GM11168 (cell line): ENCODE measurements around the gene PTPRN2.
"Not testable (repeated sequence)": the region's sequence is repeated elsewhere in the genome, so short reads cannot be mapped to it uniquely, and the experiment has no call there.

ENCODE experiments used
- in situ Hi-C: fragments of 300-500 bp; cut with MboI; formaldehyde crosslinking; loops from one replicate; pipeline ENCODE4 v1.12.0; 2022; ENCODE audit warnings: low sequenced_read_pairs; ENCODE audit not compliant: unreplicated experiment

The PTPRN2 gene

DNA sequence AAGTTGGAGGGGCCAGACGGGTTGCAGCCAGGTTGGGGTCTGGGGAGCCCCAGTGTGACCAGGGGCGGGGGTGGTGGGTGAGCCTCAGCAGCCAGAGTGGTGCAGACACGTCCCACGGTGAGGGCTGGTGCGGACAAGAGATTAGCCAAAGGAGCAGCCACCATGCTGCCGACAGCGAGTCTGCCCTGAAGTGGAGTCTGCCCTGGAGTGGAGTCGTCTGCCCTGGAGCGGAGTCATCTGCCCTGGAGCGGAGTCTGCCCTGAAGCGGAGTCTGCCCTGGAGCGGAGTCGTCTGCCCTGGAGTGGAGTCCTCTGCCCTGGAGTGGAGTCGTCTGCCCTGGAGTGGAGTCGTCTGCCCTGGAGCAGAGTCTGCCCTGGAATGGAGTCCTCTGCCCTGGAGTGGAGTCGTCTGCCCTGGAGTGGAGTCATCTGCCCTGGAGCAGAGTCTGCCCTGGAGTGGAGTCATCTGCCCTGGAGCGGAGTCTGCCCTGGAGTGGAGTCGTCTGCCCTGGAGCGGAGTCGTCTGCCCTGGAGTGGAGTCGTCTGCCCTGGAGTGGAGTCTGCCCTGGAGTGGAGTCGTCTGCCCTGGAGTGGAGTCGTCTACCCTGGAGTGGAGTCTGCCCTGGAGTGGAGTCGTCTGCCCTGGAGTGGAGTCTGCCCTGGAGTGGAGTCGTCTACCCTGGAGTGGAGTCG lies 64.3 kb downstream of the PTPRN2 start:
- in situ Hi-C loops: not testable (repeated sequence)

DNA sequence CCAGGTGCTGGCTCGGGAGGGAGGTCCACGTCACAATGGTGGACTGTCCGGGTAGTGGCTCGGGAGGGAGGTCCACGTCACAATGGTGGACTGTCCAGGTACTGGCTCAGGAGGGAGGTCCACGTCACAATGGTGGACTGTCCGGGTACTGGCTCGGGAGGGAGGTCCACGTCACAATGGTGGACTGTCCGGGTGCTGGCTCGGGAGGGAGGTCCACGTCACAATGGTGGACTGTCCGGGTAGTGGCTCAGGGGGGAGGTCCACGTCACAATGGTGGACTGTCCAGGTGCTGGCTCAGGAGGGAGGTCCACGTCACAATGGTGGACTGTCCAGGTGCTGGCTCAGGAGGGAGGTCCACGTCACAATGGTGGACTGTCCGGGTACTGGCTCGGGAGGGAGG lies 65.8 kb downstream of the PTPRN2 start:
- in situ Hi-C loops: not testable (repeated sequence)

DNA sequence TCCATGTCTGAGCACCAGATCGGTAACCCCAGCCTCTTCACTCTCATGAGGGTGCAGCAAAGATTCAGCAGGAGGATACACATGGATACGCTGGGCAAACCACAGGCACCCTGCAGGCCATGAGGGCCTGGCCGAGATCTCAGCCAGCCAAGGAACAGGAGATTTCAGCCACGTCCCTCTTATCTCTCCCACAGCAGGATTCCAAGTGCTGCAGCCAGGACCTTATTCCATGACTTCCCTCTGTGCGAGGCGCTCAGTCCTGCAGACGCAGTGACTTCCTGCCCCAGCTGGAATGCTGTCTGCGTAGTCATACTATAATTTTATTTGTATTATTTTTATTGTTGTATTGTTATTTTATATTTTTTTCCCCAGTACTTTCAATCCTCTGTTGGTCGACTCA lies 66.8 kb downstream of the PTPRN2 start:
- in situ Hi-C loops: no loop called here

DNA sequence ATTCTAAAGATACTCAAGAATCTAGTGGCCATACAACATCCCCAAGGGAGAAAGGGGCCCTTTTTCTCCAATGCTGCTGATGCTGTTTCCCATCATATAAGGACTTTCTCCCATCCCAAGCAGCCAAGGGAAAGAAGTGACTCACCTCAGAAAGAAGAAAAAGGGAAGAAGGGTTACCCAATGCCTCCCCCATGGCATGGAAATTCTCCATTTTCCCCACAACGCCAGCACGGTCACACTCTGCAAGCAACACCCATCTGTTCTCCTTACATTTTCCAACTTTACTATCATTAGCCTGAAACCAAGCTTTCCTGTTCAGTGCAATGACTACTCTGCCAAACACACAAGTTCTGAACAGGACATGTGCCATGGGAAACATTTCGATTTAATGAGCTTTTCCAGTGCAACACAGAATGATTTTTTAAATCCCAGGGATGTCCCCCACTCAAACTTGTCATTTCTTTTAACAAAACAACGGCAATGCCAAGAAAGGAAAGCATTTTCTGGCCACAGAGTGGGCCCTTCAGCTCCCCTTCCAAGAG lies 67.9 kb downstream of the PTPRN2 start:
- in situ Hi-C loops: no loop called here

DNA sequence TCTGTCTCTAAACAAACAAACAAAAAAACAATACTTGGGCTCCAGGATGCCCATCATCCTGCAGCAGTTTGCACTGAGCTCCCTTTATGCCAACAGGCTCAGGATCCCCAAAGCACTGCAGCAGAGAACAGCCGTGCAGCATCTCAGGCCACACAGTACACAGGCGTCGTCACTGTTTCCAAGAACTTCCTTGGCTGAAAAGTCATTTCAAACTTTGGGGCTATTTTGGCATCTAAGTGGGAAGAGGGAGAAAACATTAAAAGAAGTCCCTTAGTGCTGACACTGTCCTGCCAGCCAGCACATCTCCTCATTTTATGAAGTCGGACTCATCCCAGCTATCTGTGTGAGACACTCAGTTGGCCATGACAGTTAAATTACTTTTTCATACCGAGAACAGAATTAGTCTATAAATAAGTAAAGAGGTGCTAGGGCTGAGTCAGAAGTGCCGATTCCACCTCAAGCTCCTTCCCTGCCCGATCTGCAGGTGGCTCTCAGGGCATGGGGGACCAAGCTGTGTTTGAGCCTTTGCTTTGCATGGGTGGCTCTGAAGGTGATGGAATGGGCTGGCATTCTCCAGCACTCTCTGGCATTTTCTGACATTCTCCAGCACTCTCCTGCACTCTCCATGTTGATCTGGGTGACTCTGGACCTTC lies 68.5 kb downstream of the PTPRN2 start:
- in situ Hi-C loops: no loop called here

DNA sequence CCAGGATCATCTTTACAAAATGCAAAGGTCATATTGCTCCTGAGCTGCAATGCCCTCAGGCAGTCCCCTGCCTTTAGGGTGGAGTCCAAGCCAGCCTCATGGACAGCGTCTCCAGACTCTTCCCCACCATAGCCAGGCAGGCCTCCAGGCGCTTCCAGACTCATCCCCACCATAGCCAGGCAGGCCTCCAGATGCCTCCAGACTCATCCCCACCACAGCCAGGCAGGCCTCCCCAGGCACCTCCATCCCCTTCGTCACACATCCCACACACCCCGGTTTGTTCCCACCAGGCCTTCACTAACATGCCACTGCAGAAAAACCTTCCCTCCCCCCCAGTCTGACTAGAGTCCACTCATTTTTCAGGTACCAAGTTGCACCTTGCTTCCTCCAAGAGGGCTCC lies 70.1 kb downstream of the PTPRN2 start:
- in situ Hi-C loops: no loop called here

DNA sequence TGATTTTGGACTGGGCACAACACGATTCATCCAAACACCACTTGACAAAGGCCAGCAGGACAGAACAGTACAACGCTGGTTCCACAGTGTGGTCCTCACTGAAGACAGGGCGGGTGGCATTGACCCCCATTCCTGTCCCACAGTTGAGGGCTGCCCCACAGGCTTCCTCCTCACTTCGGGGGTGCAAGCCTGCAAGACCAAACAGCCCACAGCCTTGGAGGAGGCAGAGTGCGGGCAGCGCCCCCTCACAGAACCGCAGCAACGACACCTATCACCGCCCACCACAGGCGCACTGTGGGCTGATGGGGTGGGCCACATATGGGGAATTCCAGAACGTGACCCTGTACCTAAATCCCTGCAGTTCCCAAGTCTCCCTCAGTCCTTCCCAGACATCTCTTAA lies 70.6 kb downstream of the PTPRN2 start:
- in situ Hi-C loops: no loop called here

DNA sequence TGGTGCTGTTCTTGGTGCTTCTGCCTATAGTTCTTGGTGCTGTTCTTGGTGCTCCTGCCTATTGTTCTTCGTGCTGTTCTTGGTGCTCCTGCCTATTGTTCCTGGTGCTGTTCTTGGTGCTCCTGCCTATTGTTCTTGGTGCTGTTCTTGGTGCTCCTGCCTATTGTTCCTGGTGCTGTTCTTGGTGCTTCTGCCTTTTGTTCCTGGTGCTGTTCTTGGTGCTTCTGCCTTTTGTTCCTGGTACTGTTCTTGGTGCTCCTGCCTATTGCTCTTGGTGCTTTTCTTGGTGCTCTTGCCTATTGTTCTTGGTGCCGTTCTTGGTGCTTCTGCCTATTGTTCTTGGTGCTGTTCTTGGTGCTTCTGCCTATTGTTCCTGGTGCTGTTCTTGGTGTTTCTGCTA lies 71.1 kb downstream of the PTPRN2 start:
- in situ Hi-C loops: no loop called here

DNA sequence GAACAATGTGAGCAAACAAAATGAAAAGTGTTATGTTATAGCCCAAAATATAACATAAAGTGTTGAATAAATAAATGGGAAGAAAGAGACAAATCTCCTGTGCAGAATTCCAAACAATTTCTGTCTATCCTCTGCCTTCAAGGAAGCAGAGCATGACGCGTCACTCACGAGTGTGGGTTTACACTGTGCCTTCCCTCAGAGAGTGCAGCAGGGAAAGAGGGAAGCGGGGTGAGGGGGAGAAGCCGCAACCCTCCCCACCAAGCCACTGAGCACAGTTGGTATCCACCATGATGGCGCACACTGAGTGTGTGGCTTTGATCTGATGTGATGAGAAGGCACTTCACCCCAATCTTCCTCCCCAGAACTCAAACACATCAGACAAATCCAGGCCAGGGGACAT lies 74.8 kb downstream of the PTPRN2 start:
- in situ Hi-C loops: no loop called here

DNA sequence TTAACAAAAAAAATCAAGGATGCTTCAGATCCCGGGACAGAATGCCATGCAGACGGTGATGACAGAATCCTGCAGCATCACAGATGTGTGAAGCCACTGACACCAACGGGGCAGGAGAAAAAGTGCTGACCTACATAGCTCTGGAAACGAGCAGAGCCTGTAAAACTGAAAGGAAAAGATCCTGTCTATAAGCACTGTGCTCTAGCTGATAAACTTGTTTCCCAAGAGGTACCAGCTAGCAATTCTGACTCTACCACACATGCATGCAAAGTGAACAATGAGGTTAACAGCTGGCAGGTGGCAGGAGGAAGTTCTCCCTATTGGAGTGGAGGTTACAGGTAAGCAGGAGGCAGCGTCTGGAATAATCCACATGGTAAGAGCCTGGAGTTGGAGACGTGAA lies 75.6 kb downstream of the PTPRN2 start:
- in situ Hi-C loops: no loop called here

DNA sequence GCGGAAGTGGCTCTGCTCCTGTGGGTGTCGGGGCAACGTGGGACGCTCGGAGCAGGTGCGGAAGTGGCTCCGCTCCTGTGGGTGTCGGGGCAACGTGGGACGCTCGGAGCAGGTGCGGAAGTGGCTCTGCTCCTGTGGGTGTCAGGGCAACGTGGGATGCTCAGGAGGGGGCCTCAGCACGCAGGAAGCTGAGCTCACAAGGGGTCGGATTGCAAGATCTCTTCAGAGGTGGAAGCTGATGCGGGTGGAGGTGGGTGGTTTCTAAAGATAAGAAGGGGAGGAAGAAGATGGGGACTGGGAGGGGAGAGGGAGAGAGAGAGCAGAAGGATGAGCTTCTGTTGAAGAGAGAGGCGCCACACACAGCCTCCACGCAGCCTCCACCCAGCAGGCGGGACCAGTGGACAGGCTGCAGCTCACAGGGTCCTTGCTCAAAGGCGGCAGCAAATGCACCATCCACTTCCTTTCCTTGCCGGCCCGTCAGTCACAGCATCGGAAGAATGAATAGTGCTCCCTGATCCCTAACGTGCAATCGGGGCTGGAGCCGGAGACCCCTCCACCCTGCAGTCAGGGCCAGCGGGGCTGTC lies 78.7 kb downstream of the PTPRN2 start:
- in situ Hi-C loops: no loop called here

DNA sequence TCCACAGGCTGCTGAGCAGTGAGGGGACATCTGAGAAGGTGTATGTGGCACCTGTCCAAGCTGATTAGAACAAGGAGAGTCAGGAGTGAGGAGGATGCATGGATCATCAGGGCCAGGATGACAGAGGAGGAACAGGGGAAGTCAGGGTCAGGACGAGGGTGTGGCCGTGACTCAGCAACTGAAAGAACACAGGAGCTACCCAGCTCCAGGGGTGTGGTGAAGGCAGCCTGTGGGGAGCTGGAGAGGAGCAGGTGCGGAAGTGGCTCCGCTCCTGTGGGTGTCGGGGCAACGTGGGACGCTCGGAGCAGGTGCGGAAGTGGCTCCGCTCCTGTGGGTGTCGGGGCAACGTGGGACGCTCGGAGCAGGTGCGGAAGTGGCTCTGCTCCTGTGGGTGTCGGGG lies 79.3 kb downstream of the PTPRN2 start:
- in situ Hi-C loops: not testable (repeated sequence)

DNA sequence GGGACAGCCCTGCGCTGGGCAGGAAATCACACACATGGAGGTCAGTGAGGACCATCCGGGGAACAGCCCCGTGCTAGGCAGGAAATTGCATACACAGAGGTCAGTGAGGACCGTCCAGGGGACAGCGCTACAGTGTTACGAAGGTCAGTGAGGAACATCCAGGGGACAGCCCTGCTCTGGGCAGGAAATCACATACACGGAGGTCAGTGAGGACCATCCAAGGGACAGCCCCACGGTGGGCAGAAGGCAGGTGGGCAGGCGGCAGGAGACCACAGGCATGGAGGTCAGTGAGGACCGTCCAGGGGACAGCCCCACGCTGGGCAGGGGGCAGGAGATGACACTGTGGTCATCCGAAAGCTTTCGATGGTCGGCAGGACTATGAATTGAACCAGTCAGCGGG lies 79.7 kb downstream of the PTPRN2 start:
- in situ Hi-C loops: no loop called here

DNA sequence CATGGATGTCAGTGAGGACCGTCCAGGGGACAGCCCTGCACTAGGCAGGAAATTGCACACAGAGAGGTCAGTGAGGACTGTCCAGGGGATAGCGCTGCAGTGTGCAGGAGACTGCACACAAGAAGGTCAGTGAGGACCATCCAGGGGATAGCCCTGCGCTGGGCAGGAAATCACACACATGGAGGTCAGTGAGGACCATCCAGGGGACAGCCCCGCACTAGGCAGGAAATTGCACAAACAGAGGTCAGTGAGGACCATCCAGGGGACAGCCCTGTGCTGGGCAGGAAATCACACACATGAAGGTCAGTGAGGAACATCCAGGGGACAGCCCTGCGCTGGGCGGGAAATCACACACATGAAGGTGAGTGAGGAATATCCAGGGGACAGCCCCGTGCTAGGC lies 80.4 kb downstream of the PTPRN2 start:
- in situ Hi-C loops: not testable (repeated sequence)

DNA sequence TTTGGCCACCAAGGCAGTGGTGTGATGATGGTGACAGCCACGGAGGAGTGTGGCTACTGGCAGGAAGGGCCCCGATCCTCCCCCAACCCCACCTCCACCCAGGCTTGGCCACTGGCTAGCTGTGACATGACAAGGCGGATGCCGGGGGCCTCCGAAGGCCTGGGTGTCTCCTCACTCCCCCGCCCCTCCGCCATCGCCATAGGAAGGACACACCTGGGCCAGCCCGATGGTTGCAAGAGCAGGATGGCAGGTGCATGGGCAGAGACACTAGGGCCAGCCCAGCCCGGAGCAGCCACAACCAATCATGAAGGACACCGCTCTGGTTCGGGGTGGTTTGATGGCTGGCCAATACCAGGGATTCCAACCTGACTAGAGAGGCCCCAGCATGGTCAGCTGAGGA lies 81.0 kb downstream of the PTPRN2 start:
- in situ Hi-C loops: no loop called here

DNA sequence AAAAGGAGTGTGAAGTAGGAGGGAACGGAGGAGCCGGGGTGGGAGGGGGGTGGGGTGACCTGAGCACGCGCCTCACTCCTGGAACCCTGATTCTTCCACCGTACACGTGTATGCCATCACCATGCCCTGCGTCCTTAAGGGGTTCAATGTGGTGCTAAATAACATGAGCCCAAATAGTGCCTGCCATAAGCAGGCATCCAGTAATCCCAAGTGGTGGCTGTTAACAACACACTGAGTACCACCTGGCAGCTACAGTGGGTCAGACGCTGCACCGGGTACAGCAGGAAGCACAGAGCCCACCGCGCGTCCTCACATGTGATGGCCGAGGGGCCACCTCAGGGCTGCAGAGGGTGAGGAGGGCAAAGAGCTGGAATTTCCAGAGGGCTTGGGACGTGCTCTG lies 81.9 kb downstream of the PTPRN2 start:
- in situ Hi-C loops: no loop called here

DNA sequence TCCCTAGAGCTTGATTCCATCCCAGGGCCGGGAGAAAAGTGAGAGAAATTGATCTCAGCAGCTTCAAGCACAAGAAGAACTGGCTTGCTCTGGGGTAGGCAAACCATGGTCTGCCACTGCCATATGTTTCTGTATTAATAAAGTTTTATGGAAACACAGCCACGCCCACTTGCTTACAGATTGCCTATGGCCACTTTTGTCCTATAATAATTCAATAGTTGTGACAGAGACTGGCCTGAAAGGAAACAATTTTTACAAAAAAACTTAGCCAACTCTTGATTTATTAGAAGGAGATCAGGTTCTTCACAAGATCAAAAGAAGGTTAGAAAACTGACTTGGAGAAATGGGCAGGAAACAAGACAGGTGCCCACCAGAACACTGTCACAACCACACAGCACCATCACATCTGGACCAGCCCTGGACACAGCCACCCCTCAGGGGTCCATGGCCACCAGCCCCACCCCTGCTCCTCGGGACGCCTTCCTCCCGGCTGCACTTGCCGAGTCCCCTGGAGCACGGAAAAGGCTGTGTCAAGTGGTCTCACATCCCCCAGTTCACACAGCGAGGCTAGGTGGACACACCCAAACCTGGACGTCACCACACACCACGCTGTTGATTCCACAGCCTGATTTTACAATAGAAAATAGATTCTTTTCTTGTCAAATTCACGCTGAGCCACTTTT lies 85.4 kb downstream of the PTPRN2 start:
- in situ Hi-C loops: no loop called here

DNA sequence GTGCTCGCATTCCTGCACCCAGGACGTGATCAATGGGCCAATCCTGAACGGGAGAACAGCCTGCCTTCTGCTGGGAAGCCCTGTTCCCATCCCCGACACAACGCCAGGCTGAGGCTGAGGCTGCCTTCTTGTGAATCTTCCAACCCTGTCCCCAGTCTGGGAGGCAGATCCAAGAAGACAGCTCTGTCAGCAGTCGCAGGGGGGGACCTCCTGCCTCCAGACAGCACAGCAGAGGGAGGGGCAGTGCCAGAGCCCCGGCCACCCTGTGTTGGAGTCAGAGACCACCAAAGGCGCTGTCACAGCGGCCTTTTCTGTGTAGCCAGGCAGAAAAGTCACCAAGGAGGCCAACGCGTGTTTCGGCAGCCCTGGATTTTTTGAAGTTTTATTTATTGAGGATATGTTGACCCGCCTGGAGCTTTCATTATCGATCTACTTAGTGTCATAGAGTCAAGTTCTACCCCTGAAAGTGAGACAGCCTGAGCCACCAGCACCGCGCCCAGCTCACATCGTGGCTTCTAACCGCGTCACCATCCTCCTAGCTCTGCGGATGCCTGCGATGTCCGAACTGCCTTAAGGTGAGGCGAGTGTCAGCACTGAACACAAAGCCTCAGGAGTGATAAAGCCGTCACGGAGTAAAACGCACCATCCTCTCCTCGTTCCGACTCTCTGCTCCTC lies 86.1 kb downstream of the PTPRN2 start:
- in situ Hi-C loops: no loop called here

DNA sequence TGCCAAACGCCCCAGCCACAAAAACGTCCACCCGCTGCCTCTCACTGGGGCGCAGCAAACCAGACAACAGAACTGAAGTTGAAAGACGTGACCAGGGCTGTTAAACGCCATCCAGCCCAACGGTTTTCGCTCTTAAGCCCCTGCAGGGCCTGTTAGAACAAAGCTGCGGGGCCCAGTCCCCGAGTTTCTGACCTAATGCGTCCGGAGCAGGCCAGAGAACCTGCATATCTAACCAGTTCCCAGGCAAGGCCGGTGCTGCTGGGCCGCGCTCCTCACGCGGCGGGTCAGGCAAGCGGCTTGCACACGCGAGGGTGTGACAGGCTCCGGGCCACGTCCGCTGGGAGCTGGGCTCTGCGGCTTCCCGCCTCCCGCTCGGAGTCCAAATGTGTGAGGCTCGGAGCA lies 87.0 kb downstream of the PTPRN2 start:
- in situ Hi-C loops: no loop called here

DNA sequence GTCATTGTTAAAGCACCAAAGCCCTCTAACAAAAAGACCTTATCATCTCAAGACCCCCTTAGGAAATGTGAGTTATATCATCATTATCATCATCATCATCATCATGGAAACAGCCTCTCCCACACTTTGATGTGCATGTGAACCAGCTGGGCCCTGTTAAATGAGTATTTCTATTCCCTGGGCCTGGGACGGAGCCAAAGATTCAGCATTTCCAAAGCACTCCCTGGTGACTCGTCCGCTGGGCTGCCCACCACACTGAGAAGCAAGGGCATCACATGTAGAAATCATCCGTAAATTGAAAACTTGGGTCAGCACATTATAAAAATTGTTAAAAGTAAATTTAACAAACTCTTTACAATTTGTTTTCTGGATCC lies 88.6 kb downstream of the PTPRN2 start:
- in situ Hi-C loops: no loop called here
